Breast epithelium (tissue), 4 donors: ENCODE results near the gene IFI30. TPM values are rescaled to one million over a fixed set of nuclear protein-coding genes. Genes with fewer than 3 reads are reported as not detected.
A peak's percentile ranks its signal among the peaks of the same experiment; 100 is the strongest.

Source experiments
- DNase-seq, 2 donors: peaks; one replicate each; pipeline ENCODE4 v3.0.0-alpha.2; 2019; ENCODE audit warnings: low spot score in 2 of 2
- H3K27ac ChIP-seq, 2 donors: fragments of 200-600 bp; sonication (generic) in 1 of 2; one replicate each; pipeline ENCODE4 v1.5.1; 2016 to 2019; ENCODE audit warnings: mild to moderate bottlenecking in 1 of 2
- H3K27me3 ChIP-seq, 2 donors: fragments of 200-600 bp; sonication (generic) in 1 of 2; one replicate each; pipeline versions ENCODE4 v1.5.1 to v1.6.0; 2017 to 2019; ENCODE audit warnings: control low read depth in 1 of 2, mild to moderate bottlenecking in 1 of 2
- H3K36me3 ChIP-seq: fragments of 200-600 bp; one replicate; pipeline ENCODE4 v1.5.1; 2019
- H3K4me1 ChIP-seq, 2 donors: fragments of 200-600 bp; sonication (generic); one replicate each; pipeline ENCODE4 v1.5.1; 2016 to 2019; ENCODE audit warnings: control low read depth in 1 of 2
- H3K4me3 ChIP-seq, 3 donors: fragments of 200-600 bp; sonication (generic); 1 replicate in 2 of 3; 2 replicates in 1 of 3; pipeline ENCODE4 v1.5.1; 2016 to 2019; ENCODE audit warnings: mild to moderate bottlenecking in 3 of 3, moderate library complexity in 2 of 3
- H3K9me3 ChIP-seq, 2 donors: fragments of 200-600 bp; sonication (generic) in 1 of 2; one replicate each; pipeline ENCODE4 v1.5.1; 2016 to 2019; ENCODE audit warnings: control low read depth in 1 of 2
- CTCF ChIP-seq, 3 donors: fragments of 450-650 bp; IDR thresholded peaks; one replicate each; pipeline ENCODE4 v1.5.1; 2016 to 2017; ENCODE audit warnings: antibody characterized with exemption in 3 of 3, mild to moderate bottlenecking in 3 of 3, moderate library complexity in 3 of 3
- POLR2A ChIP-seq: fragments of 450-650 bp; IDR thresholded peaks from one replicate; pipeline ENCODE4 v1.6.1; 2016; ENCODE audit warnings: antibody characterized with exemption, mild to moderate bottlenecking, moderate library complexity
- POLR2AphosphoS5 ChIP-seq, 3 donors: sonication (generic); formaldehyde crosslinking; IDR thresholded peaks; one replicate each; pipeline ENCODE4 v1.6.1; 2017; ENCODE audit warnings: antibody characterized with exemption in 3 of 3
- intact Hi-C: fragments of 100-400 bp; cut with DNase I; formaldehyde crosslinking; loops from one replicate; pipeline ENCODE4 v1.15.1; 2023; ENCODE audit warnings: low total_unique reads
- total RNA-seq, 3 donors: library from RNA; depleted of rRNA; stranded (reverse); fragments of >200 nt; gene quantifications; one replicate each; pipeline ENCODE4 v1.1.0, GENCODE V29; 2016

IFI30 gene
- 100 to 1,000 TPM in 1 of 3 donors, 10 to 100 TPM in 2; 50.1 to 103 (median 91.6) TPM for total RNA-seq

GRCh38 chr19:18173572-18174288, at the start of gene IFI30:
Gene IFI30, plus strand, starts transcription at chr19:18173813. Its CDS starts 29 bp downstream, at chr19:18173842.
- Histone ChIP-seq H3K4me3 (peak within 1 kb of the TSS; percentile 59 to 90 (median 71)), H3K9me3 (no peaks in the 10 kb centered on the region), H3K27me3 (no peaks in the 10 kb centered on the region), H3K36me3 (peaks cover 6% of the 10 kb centered on the region), H3K4me1 (no peaks in the 10 kb centered on the region), H3K27ac (peak within 1 kb of the TSS; percentile 76 to 80)
- intact Hi-C loops, result no loop called here
- TF ChIP-seq POLR2AphosphoS5 (IDR thresholded peaks at IDR 0.05), result peak in 1 of 3 donors; percentile 40
- no peak for TF ChIP-seq CTCF (IDR thresholded peaks at IDR 0.05)
- peak; percentile 74 to 75 for DNase-seq

- no peak overlapping the region for H3K27ac ChIP-seq
- H3K36me3 ChIP-seq, result no peaks in the 10 kb centered on the region
- no peaks in the 10 kb centered on the region for H3K9me3 ChIP-seq
- no peak overlapping the region for H3K4me3 ChIP-seq
- H3K27me3 ChIP-seq, result no peaks in the 10 kb centered on the region
- intact Hi-C loops, result no loop called here
- TF ChIP-seq POLR2AphosphoS5 (IDR thresholded peaks at IDR 0.05) (no peak), CTCF (IDR thresholded peaks at IDR 0.05) (no peak)
- DNase-seq, result no peak
- peaks cover 0 to under 1% of the 10 kb centered on the region in 2 donors for H3K4me1 ChIP-seq
Measured at GRCh38 chr19:18123819-18124218, 49.8 kb upstream of the IFI30 start.

- H3K36me3 ChIP-seq, result no peaks in the 10 kb centered on the region
- no peak overlapping the region for H3K4me3 ChIP-seq
- H3K27ac ChIP-seq, result no peak overlapping the region
- no peaks in the 10 kb centered on the region for H3K4me1 ChIP-seq
- H3K9me3 ChIP-seq, result no peaks in the 10 kb centered on the region
- H3K27me3 ChIP-seq, result no peaks in the 10 kb centered on the region
- intact Hi-C loops, result no loop called here
- TF ChIP-seq POLR2AphosphoS5 (IDR thresholded peaks at IDR 0.05) (no peak), POLR2A (no peak), CTCF (IDR thresholded peaks at IDR 0.05) (no peak)
- no peak for DNase-seq
Measured at GRCh38 chr19:18126097-18126496, 47.5 kb upstream of the IFI30 start.

GRCh38 chr19:18128044-18128443, 45.6 kb upstream of the IFI30 start:
- H3K36me3 ChIP-seq, result no peaks in the 10 kb centered on the region
- no peak for TF ChIP-seq CTCF (IDR thresholded peaks at IDR 0.05)
- no peaks in the 10 kb centered on the region for H3K27me3 ChIP-seq
- intact Hi-C loops, result no loop called here
- H3K9me3 ChIP-seq, result no peaks in the 10 kb centered on the region
- DNase-seq, result no peak
- no peak overlapping the region for H3K27ac ChIP-seq
- H3K4me1 ChIP-seq, result no peaks in the 10 kb centered on the region
- no peak overlapping the region for H3K4me3 ChIP-seq

- DNase-seq, result no peak
- Histone ChIP-seq H3K9me3 (no peaks in the 10 kb centered on the region), H3K4me3 (no peak overlapping the region), H3K27me3 (no peaks in the 10 kb centered on the region), H3K36me3 (no peaks in the 10 kb centered on the region), H3K4me1 (no peaks in the 10 kb centered on the region), H3K27ac (no peak overlapping the region)
- TF ChIP-seq POLR2AphosphoS5 (IDR thresholded peaks at IDR 0.05) (no peak), CTCF (IDR thresholded peaks at IDR 0.05) (no peak), POLR2A (no peak)
- intact Hi-C loops, result no loop called here
Measured at GRCh38 chr19:18128805-18129204, 44.8 kb upstream of the IFI30 start.
